Liver (tissue), 9 donors: Measurements from ENCODE around the gene AUP1. TPM values are rescaled to one million over a fixed set of nuclear protein-coding genes. Genes with fewer than 3 reads are reported as not detected.

Experiments used
- DNase-seq: peaks from one replicate; pipeline ENCODE4 v3.0.0-alpha.2; 2017; ENCODE audit warnings: low spot score
- H3K27ac ChIP-seq, 2 donors: one replicate each; pipeline ENCODE4 v1.7.0; 2013; ENCODE audit warnings: inconsistent platforms in 2 of 2, low read length in 2 of 2, control low read depth in 1 of 2, low read depth in 1 of 2, mild to moderate bottlenecking in 1 of 2
- H3K27me3 ChIP-seq, 4 donors: one replicate each; pipeline versions ENCODE4 v1.6.1 to v1.7.0; 2013; ENCODE audit warnings: low read length in 3 of 4, inconsistent platforms in 1 of 4, mild to moderate bottlenecking in 1 of 4, moderate library complexity in 1 of 4; ENCODE audit not compliant: control insufficient read depth in 4 of 4, insufficient read depth in 4 of 4
- H3K36me3 ChIP-seq, 4 donors: one replicate each; pipeline versions ENCODE4 v1.6.1 to v1.7.0; 2013; ENCODE audit warnings: low read length in 3 of 4, mild to moderate bottlenecking in 3 of 4, low read depth in 1 of 4, moderate library complexity in 1 of 4; ENCODE audit not compliant: control insufficient read depth in 4 of 4, insufficient read depth in 3 of 4
- H3K4me1 ChIP-seq, 4 donors: one replicate each; pipeline versions ENCODE4 v1.6.1 to v1.7.0; 2013; ENCODE audit warnings: low read length in 3 of 4, mild to moderate bottlenecking in 3 of 4, moderate library complexity in 1 of 4; ENCODE audit not compliant: control insufficient read depth in 4 of 4, insufficient read depth in 4 of 4
- H3K4me3 ChIP-seq, 3 donors: one replicate each; pipeline versions ENCODE4 v1.6.1 to v1.7.0; 2013; ENCODE audit warnings: low read length in 3 of 3, control low read depth in 1 of 3, low read depth in 1 of 3, mild to moderate bottlenecking in 1 of 3
- H3K9ac ChIP-seq, 2 donors: one replicate each; pipeline ENCODE4 v1.7.0; 2013; ENCODE audit warnings: low read length in 2 of 2, mild to moderate bottlenecking in 2 of 2, moderate library complexity in 2 of 2, control low read depth in 1 of 2, low read depth in 1 of 2
- H3K9me3 ChIP-seq, 4 donors: one replicate each; pipeline versions ENCODE4 v1.6.1 to v1.7.0; 2013; ENCODE audit warnings: low read length in 3 of 4; ENCODE audit not compliant: control insufficient read depth in 4 of 4
- CTCF ChIP-seq: fragments of 150-350 bp; IDR thresholded peaks from 2 replicates; pipeline ENCODE4 v1.5.1; 2017; ENCODE audit warnings: improper control_type of control experiment, low read depth, low read length; ENCODE audit not compliant: missing input control
- EGR1 ChIP-seq, 2 donors: IDR thresholded peaks; 2 replicates each; pipeline ENCODE4 v1.6.1; 2016 to 2018; ENCODE audit warnings: antibody characterized with exemption in 2 of 2, low read depth in 2 of 2
- FOXA2 ChIP-seq: IDR thresholded peaks from 2 replicates; pipeline ENCODE4 v1.6.1; 2016; ENCODE audit warnings: antibody characterized with exemption
- GABPA ChIP-seq, 2 donors: IDR thresholded peaks in 1 of 2; conservative IDR thresholded peaks in 1 of 2; 2 replicates each; pipeline ENCODE4 v1.6.1; 2016; ENCODE audit warnings: antibody characterized with exemption in 2 of 2, mild to moderate bottlenecking in 1 of 2, moderate library complexity in 1 of 2
- HNF4A ChIP-seq, 2 donors: conservative IDR thresholded peaks; 2 replicates each; pipeline ENCODE4 v1.6.1; 2016; ENCODE audit warnings: antibody characterized with exemption in 2 of 2, mild to moderate bottlenecking in 2 of 2
- HNF4G ChIP-seq: IDR thresholded peaks from 2 replicates; pipeline ENCODE4 v1.6.1; 2016; ENCODE audit warnings: antibody characterized with exemption
- JUND ChIP-seq, 2 donors: IDR thresholded peaks; 2 replicates each; pipeline ENCODE4 v1.6.1; 2016; ENCODE audit warnings: antibody characterized with exemption in 2 of 2
- NR2F2 ChIP-seq: IDR thresholded peaks from 2 replicates; pipeline ENCODE4 v1.6.1; 2016; ENCODE audit warnings: antibody characterized with exemption
- RAD21 ChIP-seq, 2 donors: IDR thresholded peaks; 2 replicates each; pipeline ENCODE4 v1.6.1; 2016; ENCODE audit warnings: antibody characterized with exemption in 2 of 2, mild to moderate bottlenecking in 2 of 2
- RXRA ChIP-seq, 2 donors: IDR thresholded peaks; 2 replicates each; pipeline ENCODE4 v1.6.1; 2017 to 2018; ENCODE audit warnings: antibody characterized with exemption in 2 of 2, mild to moderate bottlenecking in 1 of 2
- SP1 ChIP-seq: IDR thresholded peaks from 2 replicates; pipeline ENCODE4 v1.6.1; 2018; ENCODE audit warnings: antibody characterized with exemption, mild to moderate bottlenecking
- TAF1 ChIP-seq: conservative IDR thresholded peaks from 2 replicates; pipeline ENCODE4 v1.6.1; 2016; ENCODE audit warnings: antibody characterized with exemption, mild to moderate bottlenecking
- YY1 ChIP-seq: IDR thresholded peaks from 2 replicates; pipeline ENCODE4 v1.6.1; 2016; ENCODE audit warnings: antibody characterized with exemption, mild to moderate bottlenecking
- ZBTB33 ChIP-seq: IDR thresholded peaks from 2 replicates; pipeline ENCODE4 v1.6.1; 2016; ENCODE audit warnings: antibody characterized with exemption
- WGBS: extraction: QIAGEN DNeasy Blood & Tissue Kit; methylation state at CpG from one replicate; pipeline ENCODE4 v1.1.7; 2013; 5-methylcytosine and 5-hydroxymethylcytosine counted together
- polyA plus RNA-seq, 2 donors: library from polyadenylated mRNA; stranded (reverse) in 1 of 2; unstranded in 1 of 2; fragments of 200-250 nt in 1 of 2; fragments of >200 nt in 1 of 2; fragmentation: Nextera tagmentation in 1 of 2; extraction: Ambion mirVana in 1 of 2; gene quantifications; one replicate each; pipeline versions ENCODE4 v1.2.1 to v1.2.3, GENCODE V29; 2013 to 2015
- total RNA-seq, 2 donors: library from RNA; depleted of rRNA; stranded (reverse); fragments of >200 nt; gene quantifications; one replicate each; pipeline ENCODE4 v1.2.3, GENCODE V29; 2014
- TF ChIP-seq, protein P1 (sequence below): IDR thresholded peaks from 2 replicates; pipeline ENCODE4 v1.6.1; 2016; ENCODE audit warnings: antibody characterized with exemption
- TF ChIP-seq, protein P2 (sequence below): IDR thresholded peaks from 2 replicates; pipeline ENCODE4 v1.6.1; 2016; ENCODE audit warnings: antibody characterized with exemption
- donor health status: healthy.
- donor health status: healthy.
- donor health status: healthy.
- donor health status: healthy.
- donor health status: healthy.

AUP1 gene
- total and polyA plus RNA-seq, 4 donors = 62.6 to 126 (median 109) TPM

- Histone ChIP-seq H3K4me3 (peak overlapping the region in 2 of 3 donors; percentile 19 to 26), H3K9me3 (no peaks in the 10 kb centered on the region), H3K4me1 (peaks cover 9 to 19% (median 13%) of the 10 kb centered on the region in 4 donors), H3K36me3 (no peaks in the 10 kb centered on the region), H3K9ac (no peak overlapping the region), H3K27ac (no peak overlapping the region), H3K27me3 (peaks cover 11 to 30% (median 13%) of the 10 kb centered on the region in 4 donors)
- DNase-seq = no peak
- TF ChIP-seq TAF1 (no peak), ZBTB33 (no peak), YY1 (no peak), FOXA2 (no peak), HNF4G (no peak), RXRA (IDR thresholded peaks at IDR 0.05) (no peak), NR2F2 (no peak), RAD21 (IDR thresholded peaks at IDR 0.05) (no peak), EGR1 (IDR thresholded peaks at IDR 0.05; ENCODE audit: low read depth in 2 of 2) (no peak), GABPA (IDR thresholded peaks at IDR 0.05 in 1 of 2, conservative IDR thresholded peaks at IDR 0.05 in 1 of 2) (no peak), HNF4A (conservative IDR thresholded peaks at IDR 0.05) (no peak), CTCF (no peak), SP1 (no peak)
- TF ChIP-seq, protein P1, sequence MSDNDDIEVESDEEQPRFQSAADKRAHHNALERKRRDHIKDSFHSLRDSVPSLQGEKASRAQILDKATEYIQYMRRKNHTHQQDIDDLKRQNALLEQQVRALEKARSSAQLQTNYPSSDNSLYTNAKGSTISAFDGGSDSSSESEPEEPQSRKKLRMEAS = no peak
- WGBS = 8% methylated on average over 60 of the region's 60 CpGs
Measured at GRCh38 chr2:74515271-74515980, 14.1 kb downstream of the AUP1 start.

- WGBS = 6% methylated on average over 82 of the region's 82 CpGs
- DNase-seq = no peak
- Histone ChIP-seq H3K4me3 (peak within 1 kb of the TSS in 1 of 3 donors; percentile 22), H3K9me3 (no peaks in the 10 kb centered on the region), H3K27me3 (peaks cover 11 to 31% (median 13%) of the 10 kb centered on the region in 4 donors), H3K4me1 (peaks cover 9 to 19% (median 13%) of the 10 kb centered on the region in 4 donors), H3K36me3 (no peaks in the 10 kb centered on the region), H3K27ac (no peak within 1 kb of the TSS), H3K9ac (no peak within 1 kb of the TSS)
- no peak for TF ChIP-seq HNF4A (conservative IDR thresholded peaks at IDR 0.05)
- no peak for TF ChIP-seq RXRA (IDR thresholded peaks at IDR 0.05)
- no peak for TF ChIP-seq NR2F2
- no peak for TF ChIP-seq TAF1
- TF ChIP-seq CTCF = no peak
- TF ChIP-seq, protein P1 = no peak
- no peak for TF ChIP-seq SP1
- TF ChIP-seq, protein P2, sequence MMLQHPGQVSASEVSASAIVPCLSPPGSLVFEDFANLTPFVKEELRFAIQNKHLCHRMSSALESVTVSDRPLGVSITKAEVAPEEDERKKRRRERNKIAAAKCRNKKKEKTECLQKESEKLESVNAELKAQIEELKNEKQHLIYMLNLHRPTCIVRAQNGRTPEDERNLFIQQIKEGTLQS = no peak
- TF ChIP-seq HNF4G = no peak
- TF ChIP-seq JUND (IDR thresholded peaks at IDR 0.05) = no peak
Measured at GRCh38 chr2:74514368-74515270, 14.9 kb downstream of the AUP1 start, which contains the start of gene TLX2. TLX2 (plus strand) TSS chr2:74514450; CDS start chr2:74514807, 357 bp downstream.
